ENCODE results near the gene NHEJ1. TPM values are rescaled to one million over a fixed set of nuclear protein-coding genes. Genes with fewer than 3 reads are reported as not detected.
A peak's percentile ranks its signal among the peaks of the same experiment; 100 is the strongest.

The NHEJ1 gene
- total and polyA plus RNA-seq, 2 of the 13 experiments (the other 11 are each of a cell fraction or from before 2014, with no cell fraction given): 30.0 to 30.7 TPM

GRCh38 chr2:219032051-219032745 lies 128.4 kb downstream of the NHEJ1 start:
- Histone ChIP-seq H3K4me2 (ENCODE audit: low read depth, low read length) (no peak overlapping the region), H4K20me1 (ENCODE audit: insufficient read depth, low read length) (peaks cover 8% of the 10 kb centered on the region; the same call in 1 of the 2 replicates), H3K4me3 (replicated peaks in 1 of 3; ENCODE audit: insufficient read depth in 1 of 3, low read depth in 2 of 3, low read length in 3 of 3) (no peak overlapping the region), H2AFZ (ENCODE audit: low read length) (no peak overlapping the region), H3K9ac (ENCODE audit: insufficient read depth, low read depth, low read length) (no peak overlapping the region), H3K27ac (ENCODE audit: extremely low read length, insufficient read depth, low read length) (no peak overlapping the region), H3K4me1 (ENCODE audit: insufficient read depth, low read length) (peaks cover 1% of the 10 kb centered on the region), H3K9me3 (ENCODE audit: low read length) (no peaks in the 10 kb centered on the region), H3K79me2 (ENCODE audit: insufficient read depth, low read length) (no peaks in the 10 kb centered on the region), H3K36me3 (replicated peaks in 1 of 2; ENCODE audit: control insufficient read depth in 1 of 2, insufficient read depth in 2 of 2, low read length in 2 of 2) (no peaks in the 10 kb centered on the region), H3K27me3 (ENCODE audit: control insufficient read depth in 1 of 2, insufficient read depth in 2 of 2, low read length in 2 of 2) (peaks cover 12 to 69% of the 10 kb centered on the region in 2 experiments; a peak in 4 of 5 replicates)
- DNase-seq (ENCODE audit: low spot score) (no peak), FAIRE-seq (no peak), ATAC-seq (no peak)
- CTCF ChIA-PET (ENCODE audit: low intra/inter-chr PET ratio, low total read pairs): no interaction called here
- in situ Hi-C loops (cut with HindIII; ENCODE audit: extremely low pct_ligation_motif_present, low pct_unique_long_range_greater_than_20kb) (no loop called here), intact Hi-C loops (cut with micrococcal nuclease; ENCODE audit: unreplicated experiment) (no loop called here)
- TF ChIP-seq ZNF263 (CRISPR knock-in tag; IDR thresholded peaks at IDR 0.05) (peak; percentile 63; the same call in 1 of the 2 replicates), ZHX1 (CRISPR knock-in tag; IDR thresholded peaks at IDR 0.05; ENCODE audit: low read depth) (no peak), THAP11 (CRISPR knock-in tag; IDR thresholded peaks at IDR 0.05) (no peak), KDM5A (IDR thresholded peaks at IDR 0.05; ENCODE audit: borderline replicate concordance, low read length) (no peak), ZNF280B (CRISPR knock-in tag; IDR thresholded peaks at IDR 0.05; ENCODE audit: borderline replicate concordance) (no peak), FOXJ3 (CRISPR knock-in tag; IDR thresholded peaks at IDR 0.05; ENCODE audit: borderline replicate concordance) (no peak), SETDB1 (CRISPR knock-in tag; IDR thresholded peaks at IDR 0.05; ENCODE audit: borderline replicate concordance) (no peak), ZFP36L1 (CRISPR knock-in tag; IDR thresholded peaks at IDR 0.05) (no peak)
- WGBS (ENCODE audit: low lambda C conversion rate): 17% methylated on average over 20 of the region's 23 CpGs
- BruUV-seq (replicated peaks): no TSS peak
- POLR2A ChIA-PET: no interaction called here

All from HepG2 (cell line).